Measurements from ENCODE around the gene TRAF1.

The TRAF1 gene

GRCh38 chr9:120891884-120892747 is 34.5 kb downstream of the TRAF1 start:
- POLR2A ChIA-PET: no interaction called here
- TF ChIP-seq ELF4 (IDR thresholded peaks at IDR 0.05) (no peak), FOXM1 (IDR thresholded peaks at IDR 0.05; ENCODE audit: borderline replicate concordance) (no peak), ZNF384 (IDR thresholded peaks at IDR 0.05) (no peak), ARNT (IDR thresholded peaks at IDR 0.05) (no peak), BHLHE40 (IDR thresholded peaks at IDR 0.05; ENCODE audit: borderline replicate concordance) (no peak), FOXA1 (IDR thresholded peaks at IDR 0.05) (no peak), FOXK2 (IDR thresholded peaks at IDR 0.05) (no peak), LEF1 (IDR thresholded peaks at IDR 0.05; ENCODE audit: borderline replicate concordance) (no peak), SUZ12 (IDR thresholded peaks at IDR 0.05) (no peak), L3MBTL2 (conservative IDR thresholded peaks at IDR 0.05) (no peak), SP1 (IDR thresholded peaks at IDR 0.05) (no peak), HDGF (IDR thresholded peaks at IDR 0.05; ENCODE audit: borderline replicate concordance) (no peak), CTBP1 (IDR thresholded peaks at IDR 0.05; ENCODE audit: borderline replicate concordance) (no peak), TARDBP (IDR thresholded peaks at IDR 0.05) (no peak), PKNOX1 (IDR thresholded peaks at IDR 0.05) (no peak), NFRKB (IDR thresholded peaks at IDR 0.05) (no peak)
- CTCF ChIA-PET: no interaction called here
- DNase-seq (ENCODE audit: extremely low spot score): no peak

- no peak for DNase-seq (ENCODE audit: extremely low spot score)
- ChIA-PET CTCF (no interaction called here), POLR2A (no interaction called here)
- TF ChIP-seq HDGF (IDR thresholded peaks at IDR 0.05; ENCODE audit: borderline replicate concordance) (no peak), ELF4 (IDR thresholded peaks at IDR 0.05) (no peak), ZNF384 (IDR thresholded peaks at IDR 0.05) (no peak), SUZ12 (IDR thresholded peaks at IDR 0.05) (no peak), ARNT (IDR thresholded peaks at IDR 0.05) (no peak), FOXK2 (IDR thresholded peaks at IDR 0.05) (no peak), PKNOX1 (IDR thresholded peaks at IDR 0.05) (no peak), BHLHE40 (IDR thresholded peaks at IDR 0.05; ENCODE audit: borderline replicate concordance) (no peak), CTBP1 (IDR thresholded peaks at IDR 0.05; ENCODE audit: borderline replicate concordance) (no peak), FOXM1 (IDR thresholded peaks at IDR 0.05; ENCODE audit: borderline replicate concordance) (no peak), LEF1 (IDR thresholded peaks at IDR 0.05; ENCODE audit: borderline replicate concordance) (no peak), TARDBP (IDR thresholded peaks at IDR 0.05) (no peak), L3MBTL2 (conservative IDR thresholded peaks at IDR 0.05) (no peak), NFRKB (IDR thresholded peaks at IDR 0.05) (no peak), FOXA1 (IDR thresholded peaks at IDR 0.05) (no peak)
Observed at GRCh38 chr9:120891245-120891883, 35.2 kb downstream of the TRAF1 start.

- CTCF ChIA-PET: no interaction called here
- POLR2A ChIA-PET: interaction anchor here (1.3 to 1.5 kb wide), 2 partner anchors 9 to 98 kb away, joined by 3 to 5 read pairs; partner anchors contain the start of gene FBXW2
- TF ChIP-seq SUZ12 (IDR thresholded peaks at IDR 0.05) (no peak), ZNF384 (IDR thresholded peaks at IDR 0.05) (no peak), NFRKB (IDR thresholded peaks at IDR 0.05) (no peak), ARNT (IDR thresholded peaks at IDR 0.05) (no peak), TARDBP (IDR thresholded peaks at IDR 0.05) (no peak), CTBP1 (IDR thresholded peaks at IDR 0.05; ENCODE audit: borderline replicate concordance) (no peak), FOXM1 (IDR thresholded peaks at IDR 0.05; ENCODE audit: borderline replicate concordance) (no peak)
- no peak for DNase-seq (ENCODE audit: extremely low spot score)
Observed at GRCh38 chr9:120890320-120891244, 36.0 kb downstream of the TRAF1 start.

- no peak for TF ChIP-seq ELF4 (IDR thresholded peaks at IDR 0.05)
- no peak for TF ChIP-seq PKNOX1 (IDR thresholded peaks at IDR 0.05)
- no peak for TF ChIP-seq SP1 (IDR thresholded peaks at IDR 0.05)
- no peak for TF ChIP-seq ZNF384 (IDR thresholded peaks at IDR 0.05)
- TF ChIP-seq NFRKB (IDR thresholded peaks at IDR 0.05): no peak
- TF ChIP-seq BHLHE40 (IDR thresholded peaks at IDR 0.05; ENCODE audit: borderline replicate concordance): no peak
- TF ChIP-seq HDGF (IDR thresholded peaks at IDR 0.05; ENCODE audit: borderline replicate concordance): no peak
- no peak for TF ChIP-seq FOXM1 (IDR thresholded peaks at IDR 0.05; ENCODE audit: borderline replicate concordance)
- TF ChIP-seq LEF1 (IDR thresholded peaks at IDR 0.05; ENCODE audit: borderline replicate concordance): no peak
- no peak for TF ChIP-seq TARDBP (IDR thresholded peaks at IDR 0.05)
- TF ChIP-seq SUZ12 (IDR thresholded peaks at IDR 0.05): no peak
- no peak for TF ChIP-seq FOXA1 (IDR thresholded peaks at IDR 0.05)
- TF ChIP-seq ARNT (IDR thresholded peaks at IDR 0.05): no peak
- no peak for DNase-seq (ENCODE audit: extremely low spot score)
- ChIA-PET POLR2A (interaction anchor here (1.3 to 1.5 kb wide), 2 partner anchors 10 to 97 kb away, joined by 3 to 5 read pairs; partner anchors contain the start of gene FBXW2), CTCF (no interaction called here)
Observed at GRCh38 chr9:120889606-120890271, 36.9 kb downstream of the TRAF1 start.
